Heart left ventricle (tissue), 16 donors: ENCODE measurements around the gene PCBP4. TPM values are rescaled to one million over a fixed set of nuclear protein-coding genes. Genes with fewer than 3 reads are reported as not detected.
A peak's percentile ranks its signal among the peaks of the same experiment; 100 is the strongest.

Source experiments
- ATAC-seq, 4 donors: fragments of 200-7000 bp; cut with Tn5 transposase; one replicate each; pipeline ENCODE4 v1.9.1; 2020 to 2022; ENCODE audit warnings: moderate library complexity in 4 of 4, mild to moderate bottlenecking in 3 of 4, moderate number of reproducible peaks in 1 of 4
- DNase-seq, 5 donors: peaks; one replicate each; pipeline ENCODE4 v3.0.0-alpha.2; 2020
- H3K27ac ChIP-seq, 12 donors: fragments of 200-600 bp; sonication (generic) in 4 of 12; one replicate each; pipeline versions ENCODE4 v1.5.0 to v1.8.0; 2016 to 2022; ENCODE audit warnings: mild to moderate bottlenecking in 2 of 12
- H3K27me3 ChIP-seq, 9 donors: fragments of 200-600 bp; sonication (generic) in 2 of 9; one replicate each; pipeline versions ENCODE4 v1.5.1 to v1.8.0; 2016 to 2022; ENCODE audit warnings: mild to moderate bottlenecking in 3 of 9
- H3K36me3 ChIP-seq, 9 donors: fragments of 200-600 bp; sonication (generic) in 2 of 9; one replicate each; pipeline versions ENCODE4 v1.5.0 to v1.8.0; 2018 to 2022; ENCODE audit warnings: mild to moderate bottlenecking in 2 of 9
- H3K4me1 ChIP-seq, 12 donors: fragments of 200-600 bp; sonication (generic) in 4 of 12; one replicate each; pipeline versions ENCODE4 v1.5.0 to v1.8.0; 2016 to 2022; ENCODE audit warnings: mild to moderate bottlenecking in 3 of 12
- H3K4me3 ChIP-seq, 12 donors: fragments of 200-600 bp; sonication (generic) in 4 of 12; one replicate each; pipeline versions ENCODE4 v1.5.0 to v1.8.0; 2017 to 2022; ENCODE audit warnings: mild to moderate bottlenecking in 9 of 12, moderate library complexity in 4 of 12
- H3K9me3 ChIP-seq, 12 donors: fragments of 200-600 bp; sonication (generic) in 4 of 12; one replicate each; pipeline versions ENCODE4 v1.5.0 to v1.8.0; 2016 to 2022; ENCODE audit warnings: mild to moderate bottlenecking in 1 of 12
- CTCF ChIP-seq, 12 donors: fragments of 200-600 bp; sonication (generic) in 4 of 12; IDR thresholded peaks; one replicate each; pipeline versions ENCODE4 v1.5.0 to v1.8.0; 2018 to 2022; ENCODE audit warnings: antibody characterized with exemption in 12 of 12, mild to moderate bottlenecking in 5 of 12
- POLR2A ChIP-seq, 2 donors: fragments of 450-650 bp; IDR thresholded peaks; one replicate each; pipeline ENCODE4 v1.6.1; 2017; ENCODE audit warnings: antibody characterized with exemption in 2 of 2, mild to moderate bottlenecking in 2 of 2, moderate library complexity in 2 of 2
- WGBS, 4 donors: extraction: QIAGEN DNeasy Blood & Tissue Kit in 2 of 4; methylation state at CpG; one replicate each; pipeline versions ENCODE4 v1.1.5 to v1.1.7; 2013 to 2018; 5-methylcytosine and 5-hydroxymethylcytosine counted together
- intact Hi-C, 10 donors: fragments of 100-400 bp; cut with DNase I; formaldehyde crosslinking; loops; one replicate each; pipeline versions ENCODE4 v1.11.1 to v1.14.2; 2022
- polyA plus RNA-seq, 2 donors: library from polyadenylated mRNA; stranded (reverse); fragments of 200-250 nt; gene quantifications; one replicate each; pipeline ENCODE4 v1.2.3, GENCODE V29; 2013
- total RNA-seq, 9 donors: library from RNA; depleted of rRNA in 2 of 9; stranded (reverse); fragments of >200 nt in 2 of 9; fragmentation: NEBNext Ultra II Directional in 3 of 9; extraction: Animal tissue kit (Norgen Biotek cat#: 25700) in 3 of 9; gene quantifications; one replicate each; pipeline versions ENCODE4 v1.1.0 to v1.2.4, GENCODE V29; 2016 to 2023
- donor health status: ischemic (EF 13 %, LVEDD 7.1; RV severe dilation, severe dysfunction).
- donor health status: healthy with polysubstance abuse.
- donor health status: DM: no; HTN: yes; CAD: no.
- donor health status: DM: no; HTN: no; CAD: no.
- donor health status: ischemic (EF 25% LVEDD 6.9; RV normal size, moderate dysfunction).
- donor health status: ischemic (EF 25% LVEDD 5.7; RV mildly dilated, moderate dysfunction).
- donor health status: healthy.
- donor health status: DM: yes; HTN: yes; CAD: no.
- donor health status: ischemic (EF 35%, LVEDD 5.7; RV mildly dilated, moderate dysfunction).
- donor health status: nonischemic (EF 11% LVEDD 7.7; RV severe dilation, severe dysfunction).
- donor health status: DM: yes; HTN: yes; CAD: no.
- donor health status: PGD.
- donor health status: ischemic (EF 29% LVEDD 5.4; RV normal size, mild dysfunction).
- donor health status: nonischemic (EF 23%, LVEDD 6.1; RV moderate dilation, normal function).

PCBP4 gene
- total and polyA plus RNA-seq, 11 donors = 55.4 to 149 (median 64.8) TPM

DNA sequence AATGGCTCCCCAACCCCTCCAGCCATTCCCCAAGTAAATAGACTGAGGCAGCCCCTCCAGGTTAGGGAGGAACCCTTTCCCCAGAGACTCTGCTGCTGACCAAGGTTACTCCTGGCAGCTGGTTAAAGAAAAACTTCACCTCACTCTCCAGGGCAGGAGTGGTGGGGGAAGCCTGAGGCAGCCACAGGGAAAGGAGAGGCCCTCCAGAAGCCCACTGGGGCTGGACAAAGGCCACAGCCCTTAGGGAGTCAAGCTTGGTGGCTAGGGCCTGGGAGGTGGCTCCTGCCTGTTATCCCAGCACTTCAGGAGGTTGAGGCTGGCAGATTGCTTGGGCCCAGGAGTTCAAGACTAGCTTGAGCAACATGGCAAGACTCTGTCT lies 17.0 kb upstream of the PCBP4 start:
- ATAC-seq = no peak
- Histone ChIP-seq H3K4me3 (peak overlapping the region in 2 of 12 donors; percentile 74 to 78), H3K27ac (peak overlapping the region; percentile 92 to 98 (median 95)), H3K36me3 (peaks cover 0 to 4% (median 0%) of the 10 kb centered on the region in 9 donors), H3K27me3 (no peaks in the 10 kb centered on the region), H3K4me1 (peaks cover 5 to 32% (median 21%) of the 10 kb centered on the region in 12 donors), H3K9me3 (no peaks in the 10 kb centered on the region)
- TF ChIP-seq POLR2A (IDR thresholded peaks at IDR 0.05) = no peak
- TF ChIP-seq CTCF (IDR thresholded peaks at IDR 0.05) = no peak
- intact Hi-C loops = no loop called here
- DNase-seq = no peak

DNA sequence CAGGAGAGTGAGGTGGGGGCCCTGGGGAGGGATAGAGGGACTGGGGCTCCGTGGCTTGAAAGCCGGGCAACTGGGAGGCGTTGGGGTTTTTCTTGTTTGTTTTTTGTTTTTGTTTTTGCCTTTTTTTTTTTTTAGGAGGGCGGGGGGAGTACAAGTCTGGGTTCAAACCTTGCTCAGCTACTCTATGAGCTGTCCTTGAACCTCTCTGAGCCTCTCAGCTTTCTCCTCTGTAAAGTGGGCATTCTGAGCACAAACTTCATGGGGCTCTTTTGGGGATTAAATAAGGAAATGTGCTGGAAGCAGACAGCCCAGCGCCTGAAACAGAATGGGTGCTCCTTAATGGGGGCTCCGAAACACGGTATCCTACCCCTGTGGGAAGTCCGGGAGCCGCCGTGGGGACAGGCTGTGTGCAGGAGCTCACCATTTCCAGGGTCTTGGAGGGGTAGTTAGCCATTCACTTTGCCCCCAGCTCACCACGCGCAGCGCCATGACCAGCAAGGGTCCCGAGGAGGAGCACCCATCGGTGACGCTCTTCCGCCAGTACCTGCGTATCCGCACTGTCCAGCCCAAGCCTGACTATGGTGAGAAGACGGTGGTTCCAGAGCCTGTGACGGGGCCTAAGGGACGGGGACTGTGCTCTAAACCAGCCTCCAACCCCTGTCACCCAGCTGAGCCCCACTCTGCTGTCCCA lies 16.5 kb upstream of the PCBP4 start:
- intact Hi-C loops = no loop called here
- TF ChIP-seq CTCF (IDR thresholded peaks at IDR 0.05) (no peak), POLR2A (IDR thresholded peaks at IDR 0.05) (no peak)
- ATAC-seq (no peak), DNase-seq (no peak)
- H3K27me3 ChIP-seq = no peaks in the 10 kb centered on the region
- peak overlapping the region; percentile 38 to 84 (median 70) for H3K4me3 ChIP-seq
- H3K9me3 ChIP-seq = no peaks in the 10 kb centered on the region
- WGBS, 4 donors = 55 to 74% (median 71%) methylated on average over 13 to 22 of the region's 22 CpGs
- H3K36me3 ChIP-seq = peaks cover 0 to 4% (median 0%) of the 10 kb centered on the region in 9 donors
- H3K4me1 ChIP-seq = peaks cover 5 to 29% (median 20%) of the 10 kb centered on the region in 12 donors
- peak overlapping the region; percentile 92 to 98 (median 95) for H3K27ac ChIP-seq

DNA sequence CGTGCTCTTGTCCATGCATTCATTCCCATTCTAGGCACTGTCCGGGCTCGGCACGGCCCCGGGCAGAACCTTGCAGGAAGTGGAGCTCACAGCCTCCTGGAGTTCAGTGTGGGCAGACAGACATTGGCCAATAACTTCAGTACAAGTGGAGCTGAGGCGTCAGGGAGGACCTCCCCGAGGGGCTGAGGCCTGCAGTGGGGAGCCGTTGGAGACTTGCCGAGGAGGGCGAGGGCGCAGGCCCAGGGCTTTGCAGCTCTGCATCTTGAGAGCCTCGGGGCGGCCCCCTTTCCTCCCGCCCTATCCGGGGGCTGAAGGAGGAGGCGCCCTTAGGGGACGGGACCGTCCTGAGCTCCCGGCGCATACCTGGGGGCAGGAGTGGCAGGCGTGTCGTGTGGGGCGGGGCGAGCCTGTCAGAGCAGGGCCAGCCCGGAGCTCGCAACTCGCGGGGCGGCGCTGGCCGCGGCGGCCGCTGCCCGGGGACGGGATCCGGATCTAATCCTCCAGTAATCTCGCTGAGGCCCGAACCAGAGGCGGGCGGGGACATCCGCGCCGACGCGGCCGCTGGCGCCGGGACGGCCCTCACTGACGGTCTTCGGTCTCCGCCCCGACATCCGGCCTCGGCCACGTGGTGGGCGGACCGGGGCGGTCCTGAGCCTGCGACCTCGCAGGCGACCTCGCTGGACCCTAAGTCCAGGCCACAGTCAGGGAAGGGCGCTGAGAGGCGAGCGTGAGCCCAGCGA lies 15.8 kb upstream of the PCBP4 start, which contains the start of gene ACY1:
TSS of gene ACY1 (plus strand) at position 698 of the 740 bp plus-strand sequence. CDS start 530 bp downstream, outside the sequence.
- Histone ChIP-seq H3K4me3 (peak within 1 kb of the TSS; percentile 38 to 84 (median 70)), H3K27ac (peak within 1 kb of the TSS; percentile 92 to 98 (median 95)), H3K4me1 (peaks cover 5 to 29% (median 20%) of the 10 kb centered on the region in 12 donors), H3K36me3 (peaks cover 0 to 4% (median 0%) of the 10 kb centered on the region in 9 donors), H3K27me3 (no peaks in the 10 kb centered on the region), H3K9me3 (no peaks in the 10 kb centered on the region)
- intact Hi-C loops = no loop called here
- DNase-seq = peak; percentile 91 to 94 (median 92)
- WGBS, 4 donors = 0 to 1% (median 0%) methylated on average over 16 to 68 of the region's 68 CpGs
- TF ChIP-seq CTCF (IDR thresholded peaks at IDR 0.05) = peak in 1 of 12 donors; percentile 14
- peak; percentile 3 to 86 for TF ChIP-seq POLR2A (IDR thresholded peaks at IDR 0.05)
- ATAC-seq = peak; percentile 67 to 93 (median 90)

GRCh38 chr3:51982352-51982837 lies 15.1 kb upstream of the PCBP4 start:
- 13 to 20% (median 15%) methylated on average over 4 of the region's 4 CpGs for WGBS, 4 donors
- H3K4me3 ChIP-seq = peak overlapping the region; percentile 38 to 84 (median 70)
- peaks cover 0 to 4% (median 0%) of the 10 kb centered on the region in 9 donors for H3K36me3 ChIP-seq

More at GRCh38 chr3:51982352-51982837, 15.1 kb upstream of the PCBP4 start:
- Histone ChIP-seq H3K4me1 (peaks cover 5 to 29% (median 20%) of the 10 kb centered on the region in 12 donors), H3K27me3 (no peaks in the 10 kb centered on the region), H3K27ac (peak overlapping the region; percentile 92 to 98 (median 95)), H3K9me3 (no peaks in the 10 kb centered on the region)
- intact Hi-C loops = no loop called here
- DNase-seq (no peak), ATAC-seq (peak; percentile 2 to 40 (median 18))
- TF ChIP-seq POLR2A (IDR thresholded peaks at IDR 0.05) (no peak), CTCF (IDR thresholded peaks at IDR 0.05) (peak in 10 of 12 donors; percentile 10 to 49 (median 33))
